ENCODE data around the gene ZNF445. TPM values are rescaled to one million over a fixed set of nuclear protein-coding genes. Genes with fewer than 3 reads are reported as not detected.
"Not testable (repeated sequence)": the region's sequence is repeated elsewhere in the genome, so short reads cannot be mapped to it uniquely, and the experiment has no call there.

The ZNF445 gene
- total RNA-seq, 1 experiment from 2014 or later = 15.9 TPM

DNA sequence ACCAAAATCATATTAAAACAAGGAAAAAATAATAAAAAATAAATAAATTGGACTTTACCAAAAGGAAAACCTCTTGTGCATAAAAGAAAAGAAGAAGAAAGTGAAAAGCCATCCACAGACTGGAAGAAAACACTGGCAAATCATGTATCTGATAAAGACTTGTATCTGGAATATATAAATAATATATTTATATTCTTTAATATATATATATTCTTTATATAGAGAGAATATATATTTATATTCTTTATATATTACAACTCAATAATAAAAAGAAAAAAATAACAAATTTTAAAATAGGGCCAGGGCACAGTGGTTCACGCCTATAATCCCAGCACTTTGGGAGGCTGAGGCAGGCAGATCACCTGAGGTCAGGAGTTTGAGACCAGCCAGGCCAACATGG, 27.1 kb upstream of the ZNF445 start:
- H3K36me3 ChIP-seq (ENCODE audit: low read depth) = 0 out of 2 replicates have a peak, but pooled peaks cover 3% of the 10 kb centered on the region
- no peak overlapping the region for H3K4me3 ChIP-seq
- ChIA-PET POLR2A (ENCODE audit: unreplicated experiment) (no interaction called here), CTCF (no interaction called here)
- H3K9me2 ChIP-seq (ENCODE audit: insufficient read depth) = no peaks in the 10 kb centered on the region
- no peaks in the 10 kb centered on the region for H3K27me3 ChIP-seq (ENCODE audit: insufficient read depth, low read depth)
- no TSS peak for BruUV-seq (replicated peaks)
- no peak overlapping the region for H3K4me2 ChIP-seq
- no peak overlapping the region for H3K27ac ChIP-seq
- H4K20me1 ChIP-seq (ENCODE audit: insufficient read depth) = no peaks in the 10 kb centered on the region
- TF ChIP-seq EZH2 (IDR thresholded peaks at IDR 0.05; ENCODE audit: low read depth) = no peak
- TF ChIP-seq, protein P1, sequence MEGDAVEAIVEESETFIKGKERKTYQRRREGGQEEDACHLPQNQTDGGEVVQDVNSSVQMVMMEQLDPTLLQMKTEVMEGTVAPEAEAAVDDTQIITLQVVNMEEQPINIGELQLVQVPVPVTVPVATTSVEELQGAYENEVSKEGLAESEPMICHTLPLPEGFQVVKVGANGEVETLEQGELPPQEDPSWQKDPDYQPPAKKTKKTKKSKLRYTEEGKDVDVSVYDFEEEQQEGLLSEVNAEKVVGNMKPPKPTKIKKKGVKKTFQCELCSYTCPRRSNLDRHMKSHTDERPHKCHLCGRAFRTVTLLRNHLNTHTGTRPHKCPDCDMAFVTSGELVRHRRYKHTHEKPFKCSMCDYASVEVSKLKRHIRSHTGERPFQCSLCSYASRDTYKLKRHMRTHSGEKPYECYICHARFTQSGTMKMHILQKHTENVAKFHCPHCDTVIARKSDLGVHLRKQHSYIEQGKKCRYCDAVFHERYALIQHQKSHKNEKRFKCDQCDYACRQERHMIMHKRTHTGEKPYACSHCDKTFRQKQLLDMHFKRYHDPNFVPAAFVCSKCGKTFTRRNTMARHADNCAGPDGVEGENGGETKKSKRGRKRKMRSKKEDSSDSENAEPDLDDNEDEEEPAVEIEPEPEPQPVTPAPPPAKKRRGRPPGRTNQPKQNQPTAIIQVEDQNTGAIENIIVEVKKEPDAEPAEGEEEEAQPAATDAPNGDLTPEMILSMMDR (conservative IDR thresholded peaks at IDR 0.05) = no peak
- DNase-seq = no peak
- H3K9me3 ChIP-seq (ENCODE audit: insufficient read depth, low read depth) = peaks cover 27% of the 10 kb centered on the region
- intact Hi-C loops (cut with micrococcal nuclease; ENCODE audit: unreplicated experiment) = no loop called here
- no peak overlapping the region for H2AFZ ChIP-seq
- peaks cover 20% of the 10 kb centered on the region for H3K79me2 ChIP-seq (ENCODE audit: low read depth)
- H3F3A ChIP-seq (ENCODE audit: insufficient read depth, low read depth) = no peaks in the 10 kb centered on the region
- peaks cover 6% of the 10 kb centered on the region; the same call in 1 of the 2 replicates for H3K4me1 ChIP-seq (replicated peaks; ENCODE audit: insufficient read depth)

DNA sequence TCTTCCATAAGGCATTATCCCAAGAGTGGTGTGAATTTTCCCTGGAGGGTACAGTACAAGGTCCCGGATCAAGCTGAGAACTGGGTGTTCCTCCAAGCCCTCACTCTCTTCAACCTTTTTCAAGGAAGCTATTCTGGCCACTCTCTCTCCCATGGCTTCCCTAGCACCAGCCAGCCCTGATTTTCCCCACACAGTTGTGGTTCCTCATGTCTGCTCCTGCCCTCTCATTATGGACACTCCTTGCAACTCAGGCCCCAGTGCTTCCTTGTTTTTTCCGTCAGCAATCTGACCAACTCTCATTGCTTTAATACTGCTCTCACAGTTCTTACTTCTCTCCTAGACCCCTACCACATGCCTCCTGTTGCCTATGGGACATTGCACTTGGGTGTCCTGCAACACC, 25.7 kb upstream of the ZNF445 start:
- CTCF ChIA-PET; H3K4me3 ChIP-seq; H3F3A ChIP-seq (ENCODE audit: insufficient read depth, low read depth); intact Hi-C loops (cut with micrococcal nuclease; ENCODE audit: unreplicated experiment); H3K27me3 ChIP-seq (ENCODE audit: insufficient read depth, low read depth); H3K9me2 ChIP-seq (ENCODE audit: insufficient read depth); H3K4me2 ChIP-seq; H4K20me1 ChIP-seq (ENCODE audit: insufficient read depth); H3K4me1 ChIP-seq (replicated peaks; ENCODE audit: insufficient read depth); H2AFZ ChIP-seq; POLR2A ChIA-PET (ENCODE audit: unreplicated experiment); H3K27ac ChIP-seq; H3K79me2 ChIP-seq (ENCODE audit: low read depth); H3K36me3 ChIP-seq (ENCODE audit: low read depth); BruUV-seq (replicated peaks); DNase-seq: not testable (repeated sequence)
- H3K9me3 ChIP-seq (ENCODE audit: insufficient read depth, low read depth) = peaks cover 30% of the 10 kb centered on the region

DNA sequence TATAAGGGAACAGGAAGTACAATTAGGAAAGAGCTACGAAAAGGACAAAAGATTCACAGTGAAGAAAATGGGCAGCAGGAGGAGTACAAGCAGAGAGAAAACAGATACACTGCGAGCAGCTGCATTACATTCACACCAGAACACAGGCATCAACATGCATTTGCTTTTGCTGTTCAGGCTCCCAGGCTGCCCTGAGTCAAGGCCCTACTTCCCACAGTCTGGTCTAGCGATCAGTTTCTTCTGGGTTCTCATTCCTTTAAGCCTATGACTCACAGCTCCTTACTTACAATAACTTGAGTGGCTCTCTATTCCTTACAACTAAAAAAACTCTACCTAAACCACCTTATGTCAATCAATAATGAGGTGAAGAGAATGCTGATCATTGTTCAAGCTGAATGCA, 24.5 kb upstream of the ZNF445 start:
- peaks cover 30% of the 10 kb centered on the region for H3K9me3 ChIP-seq (ENCODE audit: insufficient read depth, low read depth)
- no peak overlapping the region for H2AFZ ChIP-seq
- no peak overlapping the region for H3K4me2 ChIP-seq
- intact Hi-C loops (cut with micrococcal nuclease; ENCODE audit: unreplicated experiment) = no loop called here
- no peak for DNase-seq
- H3K9me2 ChIP-seq (ENCODE audit: insufficient read depth) = no peaks in the 10 kb centered on the region
- POLR2A ChIA-PET (ENCODE audit: unreplicated experiment) = no interaction called here
- H3K27ac ChIP-seq = no peak overlapping the region
- no TSS peak for BruUV-seq (replicated peaks)
- CTCF ChIA-PET = no interaction called here
- no peaks in the 10 kb centered on the region for H3K4me1 ChIP-seq (replicated peaks; ENCODE audit: insufficient read depth)
- 0 out of 2 replicates have a peak, but pooled peaks cover 4% of the 10 kb centered on the region for H3K36me3 ChIP-seq (ENCODE audit: low read depth)
- no peak overlapping the region for H3K4me3 ChIP-seq
- H4K20me1 ChIP-seq (ENCODE audit: insufficient read depth) = no peaks in the 10 kb centered on the region
- no peaks in the 10 kb centered on the region for H3F3A ChIP-seq (ENCODE audit: insufficient read depth, low read depth)
- TF ChIP-seq, protein P1 (conservative IDR thresholded peaks at IDR 0.05) = no peak
- no peak for TF ChIP-seq EZH2 (IDR thresholded peaks at IDR 0.05; ENCODE audit: low read depth)
- H3K27me3 ChIP-seq (ENCODE audit: insufficient read depth, low read depth) = no peaks in the 10 kb centered on the region
- no peaks in the 10 kb centered on the region for H3K79me2 ChIP-seq (ENCODE audit: low read depth)

DNA sequence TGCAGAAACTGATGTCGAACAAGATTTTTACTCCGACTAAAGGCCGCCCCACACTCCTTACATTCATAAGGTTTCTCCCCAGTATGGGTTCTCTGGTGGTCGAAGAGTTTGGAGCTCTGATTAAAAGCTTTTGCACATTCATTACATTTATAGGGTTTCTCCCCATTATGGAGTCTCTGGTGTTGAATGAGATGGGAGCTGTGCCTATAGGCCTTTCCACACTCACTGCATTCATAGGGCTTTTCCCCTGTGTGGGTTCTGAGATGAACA, 22.4 kb upstream of the ZNF445 start:
- DNase-seq; H3F3A ChIP-seq (ENCODE audit: insufficient read depth, low read depth); H3K4me1 ChIP-seq (replicated peaks; ENCODE audit: insufficient read depth); intact Hi-C loops (cut with micrococcal nuclease; ENCODE audit: unreplicated experiment); H3K4me3 ChIP-seq; H4K20me1 ChIP-seq (ENCODE audit: insufficient read depth); H3K9me2 ChIP-seq (ENCODE audit: insufficient read depth); BruUV-seq (replicated peaks); H3K4me2 ChIP-seq; POLR2A ChIA-PET (ENCODE audit: unreplicated experiment); H3K79me2 ChIP-seq (ENCODE audit: low read depth); H3K36me3 ChIP-seq (ENCODE audit: low read depth); H2AFZ ChIP-seq; CTCF ChIA-PET; H3K27ac ChIP-seq; H3K27me3 ChIP-seq (ENCODE audit: insufficient read depth, low read depth): not testable (repeated sequence)
- peaks cover 21% of the 10 kb centered on the region; the same call in 1 of the 2 replicates for H3K9me3 ChIP-seq (ENCODE audit: insufficient read depth, low read depth)

Measured in PC-9 (cell line).